HepG2 (cell line): ENCODE data around the gene KAZN. TPM values are rescaled to one million over a fixed set of nuclear protein-coding genes. Genes with fewer than 3 reads are reported as not detected.

Experiments
- CAMTA2 ChIP-seq: sonication (generic); formaldehyde crosslinking; IDR thresholded peaks from 2 replicates; pipeline ENCODE4 v1.4.0; 2020; ENCODE audit warnings: mild to moderate bottlenecking, missing genetic modification reagents, borderline replicate concordance
- CBX1 ChIP-seq: IDR thresholded peaks from one replicate; pipeline ENCODE4 v1.6.1; 2016; ENCODE audit warnings: antibody characterized with exemption, low read depth
- FOXA1 ChIP-seq, 2 experiments: fragments of 450-650 bp in 1 of 2; sonication (generic) in 1 of 2; formaldehyde crosslinking in 1 of 2; IDR thresholded peaks; 2 replicates each; pipeline versions ENCODE4 v1.4.0 to v1.6.1; 2016 to 2020; ENCODE audit warnings: missing genetic modification reagents in 1 of 2
- GATAD1 ChIP-seq: IDR thresholded peaks from 2 replicates; pipeline ENCODE4 v1.6.1; 2016; ENCODE audit warnings: missing genetic modification reagents, missing compliant biosample characterization
- KDM4B ChIP-seq: sonication (generic); formaldehyde crosslinking; IDR thresholded peaks from 2 replicates; pipeline ENCODE4 v1.4.0; 2020; ENCODE audit warnings: missing genetic modification reagents
- KLF12 ChIP-seq: sonication (generic); formaldehyde crosslinking; IDR thresholded peaks from 2 replicates; pipeline ENCODE4 v1.4.0; 2020; ENCODE audit warnings: missing genetic modification reagents, borderline replicate concordance
- MAFK ChIP-seq, 2 experiments: IDR thresholded peaks in 1 of 2; conservative IDR thresholded peaks in 1 of 2; 2 replicates each; pipeline ENCODE4 v1.6.1; 2011; ENCODE audit warnings: improper control_type of control experiment in 2 of 2, low read length in 2 of 2
- NFYB ChIP-seq: sonication (generic); formaldehyde crosslinking; IDR thresholded peaks from 2 replicates; pipeline ENCODE4 v1.4.0; 2020; ENCODE audit warnings: missing genetic modification reagents
- NONO ChIP-seq, 2 experiments: fragments of 450-650 bp in 1 of 2; sonication (generic) in 1 of 2; formaldehyde crosslinking in 1 of 2; IDR thresholded peaks in 1 of 2; conservative IDR thresholded peaks in 1 of 2; 2 replicates each; pipeline versions ENCODE4 v1.6.1 to v1.8.0; 2017 to 2022; ENCODE audit warnings: mild to moderate bottlenecking in 1 of 2, missing genetic modification reagents in 1 of 2, moderate library complexity in 1 of 2
- NR2C2 ChIP-seq: sonication (generic); formaldehyde crosslinking; IDR thresholded peaks from 2 replicates; pipeline ENCODE4 v1.4.0; 2020; ENCODE audit warnings: missing genetic modification reagents, mild to moderate bottlenecking, moderate library complexity, borderline replicate concordance
- POLR2A ChIP-seq, 2 experiments: IDR thresholded peaks; 2 replicates each; pipeline ENCODE4 v1.6.1; 2011; ENCODE audit warnings: low read depth in 2 of 2, low read length in 2 of 2, mild to moderate bottlenecking in 1 of 2, moderate library complexity in 1 of 2; ENCODE audit not compliant: insufficient read depth in 1 of 2
- SMAD9 ChIP-seq: sonication (generic); formaldehyde crosslinking; IDR thresholded peaks from 2 replicates; pipeline ENCODE4 v1.5.1; 2020; ENCODE audit warnings: mild to moderate bottlenecking, missing genetic modification reagents
- SOX13 ChIP-seq, 3 experiments: fragments of 450-650 bp in 1 of 3; sonication (generic) in 1 of 3; formaldehyde crosslinking in 1 of 3; IDR thresholded peaks in 2 of 3; conservative IDR thresholded peaks in 1 of 3; 2 replicates each; pipeline versions ENCODE4 v1.5.0 to v1.6.1; 2016 to 2020; ENCODE audit warnings: antibody characterized with exemption in 1 of 3, mild to moderate bottlenecking in 1 of 3, missing compliant biosample characterization in 1 of 3, missing genetic modification reagents in 1 of 3, moderate library complexity in 1 of 3
- TEAD3 ChIP-seq: optimal IDR thresholded peaks from 2 replicates; pipeline ENCODE3; 2016; ENCODE audit warnings: borderline replicate concordance
- ZFP62 ChIP-seq: sonication (generic); formaldehyde crosslinking; IDR thresholded peaks from 2 replicates; pipeline ENCODE4 v1.4.0; 2020; ENCODE audit warnings: missing genetic modification reagents
- ZMYM3 ChIP-seq: sonication (generic); formaldehyde crosslinking; IDR thresholded peaks from 2 replicates; pipeline ENCODE4 v1.5.1; 2020; ENCODE audit warnings: mild to moderate bottlenecking, missing genetic modification reagents
- ZNF24 ChIP-seq: fragments of 450-650 bp; IDR thresholded peaks from 2 replicates; pipeline ENCODE4 v1.6.1; 2017; ENCODE audit warnings: antibody characterized with exemption, mild to moderate bottlenecking
- ZNF343 ChIP-seq: sonication (generic); formaldehyde crosslinking; IDR thresholded peaks from 2 replicates; pipeline ENCODE4 v1.4.0; 2020; ENCODE audit warnings: mild to moderate bottlenecking, missing genetic modification reagents
- ZNF44 ChIP-seq: sonication (generic); formaldehyde crosslinking; IDR thresholded peaks from 2 replicates; pipeline ENCODE4 v1.5.1; 2020; ENCODE audit warnings: mild to moderate bottlenecking, missing genetic modification reagents
- ZNF510 ChIP-seq: sonication (generic); formaldehyde crosslinking; IDR thresholded peaks from 2 replicates; pipeline ENCODE4 v1.4.0; 2020; ENCODE audit warnings: low read depth, mild to moderate bottlenecking, missing genetic modification reagents
- ZNF619 ChIP-seq: sonication (generic); formaldehyde crosslinking; IDR thresholded peaks from 2 replicates; pipeline ENCODE4 v1.4.0; 2020; ENCODE audit warnings: mild to moderate bottlenecking, missing genetic modification reagents
- polyA plus RNA-seq, 8 experiments: library from polyadenylated mRNA; depleted of rRNA in 3 of 8; stranded (reverse) in 7 of 8; unstranded in 1 of 8; fragments of >200 nt; fragmentation: Illumina TruSeq in 4 of 8; extraction: Trizol in 4 of 8; gene quantifications; 2 replicates each; pipeline versions ENCODE4 v1.2.1 to v1.2.3, GENCODE V29; 2011 to 2016; ENCODE audit warnings: low read depth in 4 of 8, missing spikeins in 1 of 8, mixed read lengths in 1 of 8; ENCODE audit not compliant: insufficient read depth in 1 of 8
- total RNA-seq, 5 experiments: library from RNA; depleted of rRNA; stranded (reverse); fragments of >200 nt; fragmentation: Illumina TruSeq; extraction: Trizol; gene quantifications; 2 replicates each; pipeline ENCODE4 v1.2.3, GENCODE V29; 2016; ENCODE audit warnings: low read depth in 1 of 5
- TF ChIP-seq, protein P1 (sequence below): conservative IDR thresholded peaks from 2 replicates; pipeline ENCODE4 v1.6.1; 2018; ENCODE audit warnings: missing genetic modification reagents
- TF ChIP-seq, protein P2 (sequence below): sonication (generic); formaldehyde crosslinking; IDR thresholded peaks from 2 replicates; pipeline ENCODE4 v1.8.0; 2022; ENCODE audit warnings: mild to moderate bottlenecking, missing genetic modification reagents, borderline replicate concordance
- TF ChIP-seq, protein P3 (sequence below): sonication (generic); formaldehyde crosslinking; IDR thresholded peaks from 2 replicates; pipeline ENCODE4 v1.4.0; 2020; ENCODE audit warnings: missing genetic modification reagents
- TF ChIP-seq, protein P4 (sequence below): sonication (generic); formaldehyde crosslinking; IDR thresholded peaks from 2 replicates; pipeline ENCODE4 v1.5.1; 2020; ENCODE audit warnings: missing genetic modification reagents, mild to moderate bottlenecking, borderline replicate concordance

KAZN gene
- total and polyA plus RNA-seq, 2 of the 13 experiments (the other 11 are each of a cell fraction or from before 2014, with no cell fraction given) = 10.4 to 13.5 TPM

DNA sequence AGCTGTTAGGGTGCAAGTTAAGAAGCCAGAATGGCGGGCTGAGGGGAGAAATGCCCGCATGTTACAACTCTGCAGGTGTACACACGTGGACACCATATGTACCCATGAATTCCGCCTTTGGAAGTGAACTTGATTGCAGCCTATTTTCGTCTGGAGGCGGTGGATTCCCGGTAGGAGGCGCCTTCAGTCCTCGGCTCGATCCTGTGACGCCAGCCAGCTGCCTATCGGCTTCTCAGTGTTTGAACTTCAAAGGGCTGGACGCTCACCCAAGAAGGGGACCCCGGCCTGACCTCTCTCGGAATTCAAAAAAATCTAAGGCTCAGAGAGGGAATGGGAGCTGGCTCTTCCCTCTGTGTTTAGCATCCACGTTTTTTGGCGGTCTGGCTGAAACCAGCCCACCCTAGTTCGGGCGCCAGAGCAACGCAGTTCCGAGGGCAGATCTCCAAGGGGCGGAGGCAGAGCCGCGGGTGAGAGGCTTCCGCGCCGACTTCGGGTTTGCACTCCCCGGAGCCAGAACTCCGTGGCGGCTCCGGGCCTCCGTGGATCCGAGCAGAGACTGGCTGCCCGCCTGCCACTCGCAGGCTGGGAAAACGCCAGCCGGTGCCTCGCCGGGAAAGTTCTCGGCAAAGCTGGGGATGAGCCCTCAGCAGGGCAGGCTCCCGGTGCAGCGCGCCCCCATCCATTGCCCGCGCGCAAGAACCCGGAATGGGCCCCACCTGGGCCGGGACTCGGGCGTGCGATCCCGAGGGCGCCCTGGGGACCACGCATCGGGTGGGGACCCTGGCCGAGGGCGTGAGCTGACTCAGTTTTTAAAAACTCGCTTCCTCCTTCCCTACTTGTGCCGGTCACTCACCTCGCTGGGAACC is 554.1 kb downstream of the KAZN start (continued):
- TF ChIP-seq GATAD1 (CRISPR knock-in tag) (no peak), NR2C2 (CRISPR knock-in tag) (peak; percentile 35; the same call in 1 of the 2 replicates), KLF12 (CRISPR knock-in tag) (0 out of 2 replicates have a peak, but pooled peaks have one; percentile 8), MAFK (conservative IDR thresholded peaks at IDR 0.05 in 1 of 2, IDR thresholded peaks at IDR 0.05 in 1 of 2; ENCODE audit: low read length in 2 of 2) (no peak), ZNF24 (no peak), POLR2A (IDR thresholded peaks at IDR 0.05; ENCODE audit: insufficient read depth in 1 of 2, low read depth in 2 of 2, low read length in 2 of 2) (peak; percentile 28 to 37; a peak in 2 of 4 replicates), KDM4B (no peak), TEAD3 (CRISPR knock-in tag) (peak; percentile 39), ZNF343 (CRISPR knock-in tag) (no peak), CBX1 (no peak), ZMYM3 (CRISPR knock-in tag) (no peak), FOXA1 (IDR thresholded peaks at IDR 0.05) (no peak), FOXA1 (CRISPR knock-in tag; IDR thresholded peaks at IDR 0.05) (peak; percentile 67; the same call in 1 of the 2 replicates), SMAD9 (CRISPR knock-in tag) (no peak), ZFP62 (no peak), NFYB (CRISPR knock-in tag) (0 out of 2 replicates have a peak, but pooled peaks have one; percentile 8), ZNF510 (CRISPR knock-in tag) (no peak), ZNF44 (CRISPR knock-in tag) (no peak), SOX13 (IDR thresholded peaks at IDR 0.05) (no peak), SOX13 (CRISPR knock-in tag; conservative IDR thresholded peaks at IDR 0.05 in 1 of 2, IDR thresholded peaks at IDR 0.05 in 1 of 2) (peak in 1 of 2 experiments; percentile 52; a peak in 2 of 4 replicates), CAMTA2 (CRISPR knock-in tag) (no peak), NONO (IDR thresholded peaks at IDR 0.05) (no peak), NONO (CRISPR knock-in tag; conservative IDR thresholded peaks at IDR 0.05) (no peak), ZNF619 (no peak)
- TF ChIP-seq, protein P1, sequence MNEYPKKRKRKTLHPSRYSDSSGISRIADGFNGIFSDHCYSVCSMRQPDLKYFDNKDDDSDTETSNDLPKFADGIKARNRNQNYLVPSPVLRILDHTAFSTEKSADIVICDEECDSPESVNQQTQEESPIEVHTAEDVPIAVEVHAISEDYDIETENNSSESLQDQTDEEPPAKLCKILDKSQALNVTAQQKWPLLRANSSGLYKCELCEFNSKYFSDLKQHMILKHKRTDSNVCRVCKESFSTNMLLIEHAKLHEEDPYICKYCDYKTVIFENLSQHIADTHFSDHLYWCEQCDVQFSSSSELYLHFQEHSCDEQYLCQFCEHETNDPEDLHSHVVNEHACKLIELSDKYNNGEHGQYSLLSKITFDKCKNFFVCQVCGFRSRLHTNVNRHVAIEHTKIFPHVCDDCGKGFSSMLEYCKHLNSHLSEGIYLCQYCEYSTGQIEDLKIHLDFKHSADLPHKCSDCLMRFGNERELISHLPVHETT (CRISPR knock-in tag) = no peak
- TF ChIP-seq, protein P2, sequence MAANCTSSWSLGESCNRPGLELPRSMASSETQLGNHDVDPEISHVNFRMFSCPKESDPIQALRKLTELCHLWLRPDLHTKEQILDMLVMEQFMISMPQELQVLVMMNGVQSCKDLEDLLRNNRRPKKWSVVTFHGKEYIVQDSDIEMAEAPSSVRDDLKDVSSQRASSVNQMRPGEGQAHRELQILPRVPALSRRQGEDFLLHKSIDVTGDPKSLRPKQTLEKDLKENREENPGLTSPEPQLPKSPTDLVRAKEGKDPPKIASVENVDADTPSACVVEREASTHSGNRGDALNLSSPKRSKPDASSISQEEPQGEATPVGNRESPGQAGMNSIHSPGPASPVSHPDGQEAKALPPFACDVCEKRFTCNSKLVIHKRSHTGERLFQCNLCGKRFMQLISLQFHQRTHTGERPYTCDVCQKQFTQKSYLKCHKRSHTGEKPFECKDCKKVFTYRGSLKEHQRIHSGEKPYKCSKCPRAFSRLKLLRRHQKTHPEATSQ (CRISPR knock-in tag) = no peak
- TF ChIP-seq, protein P3, sequence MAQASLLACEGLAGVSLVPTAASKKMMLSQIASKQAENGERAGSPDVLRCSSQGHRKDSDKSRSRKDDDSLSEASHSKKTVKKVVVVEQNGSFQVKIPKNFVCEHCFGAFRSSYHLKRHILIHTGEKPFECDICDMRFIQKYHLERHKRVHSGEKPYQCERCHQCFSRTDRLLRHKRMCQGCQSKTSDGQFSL (CRISPR knock-in tag) = no peak
- TF ChIP-seq, protein P4, sequence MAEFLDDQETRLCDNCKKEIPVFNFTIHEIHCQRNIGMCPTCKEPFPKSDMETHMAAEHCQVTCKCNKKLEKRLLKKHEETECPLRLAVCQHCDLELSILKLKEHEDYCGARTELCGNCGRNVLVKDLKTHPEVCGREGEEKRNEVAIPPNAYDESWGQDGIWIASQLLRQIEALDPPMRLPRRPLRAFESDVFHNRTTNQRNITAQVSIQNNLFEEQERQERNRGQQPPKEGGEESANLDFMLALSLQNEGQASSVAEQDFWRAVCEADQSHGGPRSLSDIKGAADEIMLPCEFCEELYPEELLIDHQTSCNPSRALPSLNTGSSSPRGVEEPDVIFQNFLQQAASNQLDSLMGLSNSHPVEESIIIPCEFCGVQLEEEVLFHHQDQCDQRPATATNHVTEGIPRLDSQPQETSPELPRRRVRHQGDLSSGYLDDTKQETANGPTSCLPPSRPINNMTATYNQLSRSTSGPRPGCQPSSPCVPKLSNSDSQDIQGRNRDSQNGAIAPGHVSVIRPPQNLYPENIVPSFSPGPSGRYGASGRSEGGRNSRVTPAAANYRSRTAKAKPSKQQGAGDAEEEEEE = no peak
